Activated CD4-positive, alpha-beta T cell treated with anti-CD3 and anti-CD28 coated beads, Interleukin-2, amount 50 U/mL, for 4 hours (primary cell): ENCODE measurements around the gene MYO18B.

Experiments
- DNase-seq, 2 experiments: peaks; one replicate each; pipeline ENCODE4 v3.0.0-alpha.2; 2020

The MYO18B gene

GRCh38 chr22:25777870-25778269, 35.9 kb downstream of the MYO18B start:
- DNase-seq: no peak

- no peak for DNase-seq
Measured at GRCh38 chr22:25779426-25779825, 37.4 kb downstream of the MYO18B start.

- DNase-seq: no peak
Measured at GRCh38 chr22:25779890-25780289, 37.9 kb downstream of the MYO18B start.

DNA sequence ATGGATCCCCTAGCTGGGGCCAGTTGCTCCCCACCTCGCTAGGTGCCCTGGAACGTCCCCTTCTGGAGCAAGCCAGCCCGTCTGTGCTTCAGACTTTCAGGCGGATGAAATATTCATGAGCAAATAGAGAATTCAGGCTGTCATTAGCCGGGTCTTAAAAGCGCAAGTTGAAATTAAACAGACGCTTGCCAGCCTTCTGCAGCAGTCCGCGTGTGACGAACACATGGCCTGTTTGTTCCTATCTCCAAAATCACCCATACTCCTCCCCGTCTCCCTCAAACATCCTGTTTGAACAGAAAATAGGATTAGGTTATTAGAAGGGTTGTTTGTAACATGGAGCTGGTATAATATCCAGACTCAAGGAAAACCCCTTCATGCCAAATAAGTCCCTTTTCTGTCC, 38.7 kb downstream of the MYO18B start:
- DNase-seq: no peak

- DNase-seq: no peak
Measured at GRCh38 chr22:25781801-25782200, 39.8 kb downstream of the MYO18B start.

DNA sequence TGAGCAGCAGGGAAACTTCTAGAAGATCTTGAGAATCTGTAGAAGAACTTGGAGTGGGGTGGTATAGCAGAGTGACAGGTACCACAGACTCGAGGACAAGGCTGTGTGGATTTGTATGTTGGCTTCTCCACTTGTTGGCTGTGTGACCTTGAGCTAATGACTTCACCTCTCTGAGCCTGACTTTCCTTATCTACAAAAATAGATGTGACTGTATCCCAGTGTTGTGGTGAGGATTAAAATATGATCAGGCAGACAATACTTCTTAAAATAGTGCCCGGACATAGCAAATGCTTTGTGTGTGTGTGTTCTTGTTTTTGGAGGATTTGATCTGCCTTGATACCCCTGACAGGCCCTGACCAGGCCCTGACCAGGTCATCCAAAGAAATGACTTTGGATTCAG, 40.8 kb downstream of the MYO18B start:
- no peak for DNase-seq

GRCh38 chr22:25783856-25784255, 41.9 kb downstream of the MYO18B start:
- DNase-seq: no peak

- DNase-seq: no peak
Measured at GRCh38 chr22:25786165-25786564, 44.2 kb downstream of the MYO18B start.

GRCh38 chr22:25791556-25791955, 49.6 kb downstream of the MYO18B start:
- DNase-seq: no peak

GRCh38 chr22:25795478-25795877, 53.5 kb downstream of the MYO18B start:
- DNase-seq: no peak

- no peak for DNase-seq
Measured at GRCh38 chr22:25797498-25798290, 55.7 kb downstream of the MYO18B start.

GRCh38 chr22:25800766-25801165, 58.8 kb downstream of the MYO18B start:
- DNase-seq: no peak

GRCh38 chr22:25802018-25802417, 60.0 kb downstream of the MYO18B start:
- no peak for DNase-seq

GRCh38 chr22:25804676-25805075, 62.7 kb downstream of the MYO18B start:
- no peak for DNase-seq

GRCh38 chr22:25806579-25806978, 64.6 kb downstream of the MYO18B start:
- no peak for DNase-seq

GRCh38 chr22:25814685-25815084, 72.7 kb downstream of the MYO18B start:
- DNase-seq: no peak

GRCh38 chr22:25815561-25815960, 73.6 kb downstream of the MYO18B start:
- DNase-seq: no peak

GRCh38 chr22:25816522-25817059, 74.6 kb downstream of the MYO18B start:
- no peak for DNase-seq

DNA sequence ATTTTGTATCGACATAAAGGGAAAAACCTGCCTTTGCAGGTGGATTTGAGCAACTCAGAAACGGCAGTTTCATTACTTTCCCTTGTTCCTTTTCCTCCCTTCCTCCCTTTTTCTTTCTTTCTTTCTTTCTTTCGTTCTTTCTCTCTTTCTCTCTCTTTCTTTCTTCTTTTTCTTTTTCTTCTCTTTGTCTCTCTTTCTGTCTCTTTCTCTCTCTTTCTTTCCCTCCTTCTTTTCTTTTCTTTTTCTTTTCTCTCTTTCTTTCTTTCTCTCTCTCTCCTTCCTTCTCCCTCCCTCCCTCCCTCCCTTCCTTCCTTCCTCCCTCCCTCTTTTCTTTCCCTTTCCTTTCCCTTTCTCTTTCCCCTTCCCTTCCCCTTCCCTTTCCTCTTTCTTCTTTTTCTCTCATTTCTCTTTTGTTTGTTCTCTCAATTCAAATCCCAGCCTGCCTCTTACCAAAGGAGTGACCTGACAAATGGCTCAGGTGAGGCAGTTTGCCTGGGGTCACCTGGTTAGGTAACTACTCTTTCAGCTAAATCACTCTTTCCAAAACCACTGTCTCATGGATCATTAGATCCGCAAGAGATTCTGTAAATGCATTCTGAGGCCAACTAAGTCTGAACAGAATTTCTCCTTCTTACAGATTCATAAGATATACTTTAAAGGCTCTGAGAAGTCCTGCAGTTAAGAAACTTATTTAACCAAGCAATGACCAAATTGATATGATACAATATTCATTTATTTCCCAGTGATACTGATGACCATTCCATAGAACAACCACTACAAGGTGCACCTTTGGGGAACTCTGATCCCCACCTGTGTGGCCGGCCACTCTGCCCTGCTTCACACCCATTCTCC, 75.3 kb downstream of the MYO18B start:
- no peak for DNase-seq

- no peak for DNase-seq
Measured at GRCh38 chr22:25818541-25818940, 76.6 kb downstream of the MYO18B start.

DNA sequence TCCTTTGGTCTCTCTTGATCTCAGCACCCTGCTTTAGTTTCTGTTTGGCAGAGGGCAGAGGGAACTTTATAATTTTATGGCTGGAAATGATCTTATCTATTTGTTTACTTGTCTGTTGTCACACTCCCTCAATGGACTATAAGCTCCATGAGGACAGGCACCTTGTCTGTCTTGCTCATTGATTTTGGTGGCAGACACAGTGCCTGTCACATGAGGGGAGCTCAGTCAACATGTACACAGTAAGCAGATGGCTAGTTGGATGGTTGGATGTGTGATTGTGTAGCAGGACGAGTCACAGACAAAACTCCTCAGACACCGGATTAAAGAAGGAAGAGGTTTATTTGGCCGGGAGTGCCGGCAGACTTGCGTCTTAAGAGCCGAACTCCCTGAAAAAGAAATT, 80.4 kb downstream of the MYO18B start:
- DNase-seq: no peak

DNA sequence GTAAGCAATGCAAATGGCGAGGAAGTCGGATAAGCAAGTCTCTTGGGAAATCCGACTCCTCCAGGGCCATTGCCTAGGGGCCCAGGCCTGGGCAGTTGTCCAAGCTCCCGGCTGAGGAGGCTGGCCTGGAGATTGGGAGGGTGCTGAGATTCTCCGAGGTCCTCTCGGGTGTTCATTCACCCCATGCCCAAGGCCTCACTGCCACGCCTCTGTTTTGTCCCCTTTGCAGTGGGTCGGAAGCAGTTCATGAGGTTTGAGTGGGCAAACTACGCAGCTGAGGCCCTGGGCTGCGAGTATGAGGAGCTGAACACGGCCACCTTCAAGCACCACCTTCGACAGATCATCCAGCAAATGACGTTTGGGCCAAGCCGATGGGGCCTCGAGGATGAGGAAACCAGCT, 81.3 kb downstream of the MYO18B start:
- no peak for DNase-seq

GRCh38 chr22:25824828-25825423, 82.9 kb downstream of the MYO18B start:
- DNase-seq: no peak

DNA sequence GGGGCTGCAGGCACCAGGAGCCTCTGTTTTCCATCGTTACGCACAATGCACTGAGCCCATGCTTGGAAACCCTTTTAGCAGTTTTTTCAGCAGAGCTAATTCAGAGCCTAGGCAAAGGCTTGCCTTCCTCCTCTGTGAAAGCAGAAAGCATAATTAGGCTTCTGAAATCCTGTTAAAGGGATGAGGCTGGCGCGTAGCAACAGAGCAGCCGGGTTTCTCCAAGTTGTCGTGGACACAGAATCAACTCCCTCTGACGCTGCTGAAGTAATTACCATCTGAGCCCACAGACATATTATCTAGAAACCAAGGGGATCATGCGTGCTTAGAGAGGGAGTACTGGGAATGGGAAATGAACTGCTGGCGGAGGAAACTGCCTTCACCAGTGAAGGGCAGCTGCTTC, 85.4 kb downstream of the MYO18B start:
- DNase-seq: no peak
